T-helper 9 cell (primary cell): ENCODE measurements around the gene RNF19B.
"Not testable (repeated sequence)": the region's sequence is repeated elsewhere in the genome, so short reads cannot be mapped to it uniquely, and the experiment has no call there.

Experiments
- DNase-seq: peaks from one replicate; pipeline ENCODE4 v3.0.0-alpha.2; 2020

The RNF19B gene

GRCh38 chr1:32929366-32929765, 35.2 kb downstream of the RNF19B start:
- DNase-seq, result no peak

GRCh38 chr1:32928715-32929114, 35.9 kb downstream of the RNF19B start:
- DNase-seq, result no peak

GRCh38 chr1:32928285-32928684, 36.3 kb downstream of the RNF19B start:
- no peak for DNase-seq

- DNase-seq, result no peak
Measured at GRCh38 chr1:32927441-32927840, 37.2 kb downstream of the RNF19B start.

- no peak for DNase-seq
Measured at GRCh38 chr1:32926562-32926961, 38.0 kb downstream of the RNF19B start.

- DNase-seq, result no peak
Measured at GRCh38 chr1:32925403-32926162, 39.0 kb downstream of the RNF19B start.

GRCh38 chr1:32924881-32925344, 39.7 kb downstream of the RNF19B start:
- DNase-seq, result no peak

- no peak for DNase-seq
Measured at GRCh38 chr1:32920833-32921232, 43.8 kb downstream of the RNF19B start.

GRCh38 chr1:32919811-32920733, 44.5 kb downstream of the RNF19B start:
- DNase-seq, result no peak

- DNase-seq, result no peak
Measured at GRCh38 chr1:32918179-32918578, 46.4 kb downstream of the RNF19B start.

GRCh38 chr1:32917521-32917920, 47.1 kb downstream of the RNF19B start:
- DNase-seq, result no peak

- no peak for DNase-seq
Measured at GRCh38 chr1:32915766-32916706, 48.6 kb downstream of the RNF19B start.

GRCh38 chr1:32910319-32910718, 54.3 kb downstream of the RNF19B start:
- DNase-seq, result no peak

- DNase-seq, result no peak
Measured at GRCh38 chr1:32907435-32907834, 57.2 kb downstream of the RNF19B start.

GRCh38 chr1:32906654-32907053, 58.0 kb downstream of the RNF19B start:
- no peak for DNase-seq

GRCh38 chr1:32905588-32905987, 59.0 kb downstream of the RNF19B start:
- not testable (repeated sequence) for DNase-seq

GRCh38 chr1:32904797-32905196, 59.8 kb downstream of the RNF19B start:
- DNase-seq, result no peak

GRCh38 chr1:32903991-32904785, 60.4 kb downstream of the RNF19B start:
- no peak for DNase-seq

GRCh38 chr1:32902535-32902920, 62.1 kb downstream of the RNF19B start:
- no peak for DNase-seq

- no peak for DNase-seq
Measured at GRCh38 chr1:32901823-32902534, 62.6 kb downstream of the RNF19B start.
